22Rv1 (cell line): ENCODE data around the gene TP73.

Experiments used
- H3K27ac ChIP-seq: fragments of 450-650 bp; 2 replicates; pipeline ENCODE4 v1.5.1; 2017
- CTCF ChIP-seq: fragments of 450-650 bp; IDR thresholded peaks from 2 replicates; pipeline ENCODE4 v1.5.1; 2017; ENCODE audit warnings: mild to moderate bottlenecking
- ZFX ChIP-seq: fragments of 450-650 bp; IDR thresholded peaks from 2 replicates; pipeline ENCODE4 v1.6.1; 2017; ENCODE audit warnings: antibody characterized with exemption, borderline replicate concordance

The TP73 gene

DNA sequence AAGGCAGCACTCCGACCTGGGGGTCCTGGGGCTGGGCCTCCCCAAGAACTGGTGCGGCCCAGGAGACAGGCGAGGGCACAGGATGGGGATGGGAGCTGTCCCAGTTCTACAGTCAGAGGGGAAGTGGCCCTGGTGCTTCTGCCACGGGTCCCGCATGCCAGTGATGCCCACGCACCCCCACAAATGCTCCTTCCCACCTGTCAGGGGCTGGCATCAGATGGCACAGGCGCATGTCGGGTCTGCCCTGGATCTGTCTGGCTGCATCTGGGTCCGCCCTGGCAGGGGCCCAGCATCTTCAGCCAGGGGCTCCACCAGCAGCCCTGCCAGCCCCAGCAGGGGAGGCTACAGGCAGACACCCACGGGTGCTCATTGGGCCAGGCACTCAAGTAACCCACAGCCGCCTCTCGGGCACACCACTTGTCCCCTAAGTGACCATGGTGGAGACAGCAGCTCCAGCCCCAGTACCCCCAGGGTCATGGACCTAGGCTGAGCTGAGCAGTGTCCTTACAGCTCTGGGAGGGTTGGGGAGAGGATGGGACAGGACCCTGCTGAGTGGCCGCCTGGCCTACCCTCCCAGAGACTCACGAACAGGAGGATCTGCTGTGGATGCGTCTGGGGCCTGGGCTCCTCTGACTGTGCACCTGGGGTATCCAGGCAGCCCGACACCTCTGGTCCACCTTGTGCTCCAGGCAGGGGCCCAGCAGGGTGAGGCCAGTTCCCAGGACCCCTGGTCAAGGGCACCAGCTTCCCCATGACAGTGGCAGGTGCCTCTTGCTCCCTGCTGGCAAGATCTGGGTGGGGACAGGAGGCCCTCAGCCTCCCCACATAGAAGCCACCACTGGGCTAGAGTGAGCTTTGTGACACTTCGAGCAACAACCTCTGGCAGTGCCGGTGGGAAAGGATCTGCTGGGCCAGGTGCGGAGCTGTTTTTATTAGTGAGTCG lies 125.6 kb downstream of the TP73 start:
- TF ChIP-seq CTCF (no peak), ZFX (no peak)
- H3K27ac ChIP-seq, result no peak overlapping the region

- H3K27ac ChIP-seq, result no peak overlapping the region
- TF ChIP-seq ZFX, result no peak
- TF ChIP-seq CTCF, result no peak
Observed at GRCh38 chr1:3778590-3779264, 126.4 kb downstream of the TP73 start.

GRCh38 chr1:3779265-3779911 lies 127.1 kb downstream of the TP73 start:
- no peak for TF ChIP-seq CTCF
- no peak for TF ChIP-seq ZFX
- H3K27ac ChIP-seq, result no peak overlapping the region

- H3K27ac ChIP-seq, result no peak overlapping the region
- TF ChIP-seq ZFX (no peak), CTCF (no peak)
Observed at GRCh38 chr1:3779912-3780416, 127.6 kb downstream of the TP73 start.

DNA sequence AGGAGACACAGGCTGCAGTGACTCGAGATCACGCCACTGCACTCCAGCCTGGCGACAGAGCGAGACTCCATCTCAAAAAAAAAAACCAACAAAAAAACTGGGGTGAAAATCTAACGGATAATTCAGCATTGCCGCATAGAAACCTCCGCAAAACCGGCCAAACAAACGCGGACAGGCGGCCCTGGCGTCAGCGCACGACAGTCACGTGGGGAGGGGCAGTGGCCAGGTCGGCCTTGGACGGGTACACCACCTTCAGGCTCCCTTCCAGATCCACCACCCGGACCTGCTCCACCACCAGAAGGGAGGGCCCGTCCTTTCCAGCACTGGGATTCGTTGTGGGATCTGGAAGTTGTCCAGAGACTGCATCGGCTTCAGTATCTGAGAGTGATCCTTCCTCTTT lies 128.6 kb downstream of the TP73 start:
- TF ChIP-seq CTCF, result no peak
- TF ChIP-seq ZFX, result no peak
- no peak overlapping the region for H3K27ac ChIP-seq

GRCh38 chr1:3783651-3784474 lies 131.5 kb downstream of the TP73 start:
- no peak overlapping the region for H3K27ac ChIP-seq
- no peak for TF ChIP-seq CTCF
- no peak for TF ChIP-seq ZFX
